Upper lobe of right lung (tissue), 1 donor: ENCODE data around the gene ITGA1. TPM values are rescaled to one million over a fixed set of nuclear protein-coding genes. Genes with fewer than 3 reads are reported as not detected.
A peak's percentile ranks its signal among the peaks of the same experiment; 100 is the strongest.

Experiments
- ATAC-seq: fragments of 200-7000 bp; cut with Tn5 transposase; one replicate; pipeline ENCODE4 v1.9.1; 2020; ENCODE audit warnings: mild to moderate bottlenecking, moderate library complexity
- DNase-seq: peaks from one replicate; pipeline ENCODE4 v3.0.0-alpha.2; 2020
- H3K27ac ChIP-seq: fragments of 200-600 bp; one replicate; pipeline ENCODE4 v1.8.0; 2022
- H3K27me3 ChIP-seq: fragments of 200-600 bp; one replicate; pipeline ENCODE4 v1.8.0; 2022; ENCODE audit warnings: mild to moderate bottlenecking
- H3K36me3 ChIP-seq: fragments of 200-600 bp; one replicate; pipeline ENCODE4 v1.8.0; 2022
- H3K4me1 ChIP-seq: fragments of 200-600 bp; one replicate; pipeline ENCODE4 v1.8.0; 2022
- H3K4me3 ChIP-seq: fragments of 200-600 bp; one replicate; pipeline ENCODE4 v1.8.0; 2022; ENCODE audit warnings: mild to moderate bottlenecking
- H3K9me3 ChIP-seq: fragments of 200-600 bp; one replicate; pipeline ENCODE4 v1.8.0; 2022
- CTCF ChIP-seq: fragments of 200-600 bp; IDR thresholded peaks from one replicate; pipeline ENCODE4 v1.8.0; 2022; ENCODE audit warnings: antibody characterized with exemption
- intact Hi-C: fragments of 100-400 bp; cut with DNase I; formaldehyde crosslinking; loops from one replicate; pipeline ENCODE4 v1.11.0; 2022
- total RNA-seq: library from RNA; stranded (reverse); fragmentation: NEBNext Ultra II Directional; extraction: Animal tissue kit (Norgen Biotek cat#: 25700); gene quantifications from one replicate; pipeline ENCODE4 v1.2.1, GENCODE V29; 2021
- donor health status: DM: no; HTN: yes; CAD: no; lungs with severe emphysema.

Gene ITGA1
- total RNA-seq, 1 donor from 2014 or later: 94.8 TPM

DNA sequence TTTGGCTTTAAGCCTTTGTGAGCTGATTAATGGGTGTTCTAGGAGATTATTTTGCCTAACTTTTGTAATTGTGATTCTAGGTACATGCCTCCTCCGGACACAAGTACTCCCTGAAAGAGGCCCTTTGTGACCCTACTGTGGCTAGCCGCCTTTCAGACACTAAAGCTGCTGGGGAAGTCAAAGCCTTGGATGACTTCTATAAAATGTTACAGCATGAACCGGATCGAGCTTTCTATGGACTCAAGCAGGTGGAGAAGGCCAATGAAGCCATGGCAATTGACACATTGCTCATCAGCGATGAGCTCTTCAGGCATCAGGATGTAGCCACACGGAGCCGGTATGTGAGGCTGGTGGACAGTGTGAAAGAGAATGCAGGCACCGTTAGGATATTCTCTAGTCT, 13.6 kb downstream of the ITGA1 start:
- no peak for TF ChIP-seq CTCF
- no peak for ATAC-seq
- Histone ChIP-seq H3K36me3 (peaks cover 9% of the 10 kb centered on the region), H3K27me3 (no peaks in the 10 kb centered on the region), H3K27ac (peak overlapping the region; percentile 88), H3K4me3 (peak overlapping the region; percentile 79), H3K4me1 (peaks cover 67% of the 10 kb centered on the region), H3K9me3 (no peaks in the 10 kb centered on the region)
- no peak for DNase-seq
- intact Hi-C loops: no loop called here

DNA sequence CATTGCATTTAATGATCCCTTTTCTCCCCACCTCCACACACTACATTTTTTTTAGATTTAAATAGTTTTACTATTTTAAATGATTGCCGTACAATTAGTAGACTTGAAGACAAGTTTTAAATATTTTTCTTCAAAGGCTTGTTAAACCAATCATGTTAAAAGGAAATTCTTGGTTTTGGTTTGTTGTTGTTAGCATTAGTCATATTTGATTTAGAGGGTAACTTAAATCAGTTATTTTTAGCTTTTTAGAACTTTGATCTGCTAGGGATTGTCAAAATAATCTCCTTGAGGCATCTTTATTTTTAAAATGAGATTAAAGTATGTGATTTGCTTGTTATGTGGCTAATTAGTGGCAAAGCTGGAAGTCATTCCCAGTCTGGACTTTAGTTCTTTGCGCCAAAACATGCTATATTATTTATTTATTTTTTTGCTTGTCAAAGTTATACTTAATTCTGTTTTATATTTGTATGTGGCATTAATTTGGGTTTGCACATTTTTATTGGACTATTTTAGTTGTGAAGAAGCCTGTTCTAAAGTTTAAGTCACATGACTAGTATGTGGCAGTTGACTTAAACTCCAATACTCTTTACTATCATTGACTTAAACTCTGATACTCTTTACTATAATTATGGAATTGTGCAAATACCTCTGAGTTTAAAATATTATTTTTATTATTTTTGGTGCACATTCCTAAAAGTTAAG, 14.7 kb downstream of the ITGA1 start:
- H3K4me3 ChIP-seq: peak overlapping the region; percentile 79
- no peak for ATAC-seq
- peaks cover 9% of the 10 kb centered on the region for H3K36me3 ChIP-seq
- no peak for TF ChIP-seq CTCF
- no peaks in the 10 kb centered on the region for H3K27me3 ChIP-seq
- H3K4me1 ChIP-seq: peaks cover 70% of the 10 kb centered on the region
- H3K27ac ChIP-seq: peak overlapping the region; percentile 88
- intact Hi-C loops: no loop called here
- no peak for DNase-seq
- H3K9me3 ChIP-seq: no peaks in the 10 kb centered on the region

- Histone ChIP-seq H3K27ac (peak overlapping the region; percentile 88), H3K36me3 (peaks cover 9% of the 10 kb centered on the region), H3K4me3 (peak overlapping the region; percentile 79), H3K4me1 (peaks cover 70% of the 10 kb centered on the region), H3K27me3 (no peaks in the 10 kb centered on the region), H3K9me3 (no peaks in the 10 kb centered on the region)
- intact Hi-C loops: no loop called here
- DNase-seq (no peak), ATAC-seq (no peak)
- no peak for TF ChIP-seq CTCF
Observed at GRCh38 chr5:52802974-52803336, 15.2 kb downstream of the ITGA1 start.

- H3K9me3 ChIP-seq: no peaks in the 10 kb centered on the region
- H3K4me1 ChIP-seq: peaks cover 72% of the 10 kb centered on the region
- intact Hi-C loops: no loop called here
- TF ChIP-seq CTCF: no peak
- ATAC-seq (no peak), DNase-seq (no peak)
- no peaks in the 10 kb centered on the region for H3K27me3 ChIP-seq
- peaks cover 9% of the 10 kb centered on the region for H3K36me3 ChIP-seq
- H3K4me3 ChIP-seq: peak overlapping the region; percentile 79
- H3K27ac ChIP-seq: peak overlapping the region; percentile 49
Observed at GRCh38 chr5:52804387-52804791, 16.7 kb downstream of the ITGA1 start.

DNA sequence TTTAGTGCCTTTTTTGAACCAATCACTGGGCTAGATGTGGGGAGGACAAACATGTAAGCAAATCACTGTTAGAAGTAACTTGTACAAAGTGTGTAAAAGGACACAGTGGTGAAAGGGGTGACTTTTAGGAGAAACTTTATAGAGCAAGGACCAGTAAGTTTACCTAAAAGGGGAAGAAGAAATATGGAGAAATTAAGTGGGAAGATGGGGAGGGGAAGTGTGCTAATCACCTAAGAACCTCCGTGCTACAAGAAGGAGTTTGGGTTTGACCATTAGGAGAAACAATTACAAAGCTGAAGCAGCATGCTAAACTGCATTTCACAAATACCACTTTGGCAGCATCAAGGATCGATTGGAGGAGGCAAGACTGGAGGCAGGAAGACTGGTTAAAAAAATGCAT, 17.3 kb downstream of the ITGA1 start:
- H3K9me3 ChIP-seq: no peaks in the 10 kb centered on the region
- peaks cover 74% of the 10 kb centered on the region for H3K4me1 ChIP-seq
- no peak for DNase-seq
- H3K27ac ChIP-seq: peak overlapping the region; percentile 49
- H3K27me3 ChIP-seq: no peaks in the 10 kb centered on the region
- ATAC-seq: no peak
- H3K36me3 ChIP-seq: peaks cover 9% of the 10 kb centered on the region
- intact Hi-C loops: no loop called here
- TF ChIP-seq CTCF: no peak
- H3K4me3 ChIP-seq: peak overlapping the region; percentile 79

GRCh38 chr5:52805615-52806014, 17.9 kb downstream of the ITGA1 start:
- H3K4me3 ChIP-seq: no peak overlapping the region
- H3K27me3 ChIP-seq: no peaks in the 10 kb centered on the region
- TF ChIP-seq CTCF: no peak
- peaks cover 80% of the 10 kb centered on the region for H3K4me1 ChIP-seq
- H3K9me3 ChIP-seq: no peaks in the 10 kb centered on the region
- intact Hi-C loops: no loop called here
- ATAC-seq (no peak), DNase-seq (no peak)
- H3K27ac ChIP-seq: no peak overlapping the region
- peaks cover 9% of the 10 kb centered on the region for H3K36me3 ChIP-seq
